HG03064 (cell line): ENCODE data around the gene ATXN1.

Experiments used
- ATAC-seq: cut with Tn5 transposase; IDR thresholded peaks from one replicate; pipeline ENCODE4 v1.9.1; 2021; ENCODE audit warnings: low read depth; ENCODE audit not compliant: unreplicated experiment

ATXN1 gene

GRCh38 chr6:16783952-16784565, 22.8 kb upstream of the ATXN1 start:
- ATAC-seq: no peak

- no peak for ATAC-seq
These were observed 22.2 kb upstream of the ATXN1 start for GRCh38 chr6:16783509-16783908.

- ATAC-seq: no peak
These were observed 21.0 kb upstream of the ATXN1 start for GRCh38 chr6:16782278-16782677.

GRCh38 chr6:16781348-16782169, 20.3 kb upstream of the ATXN1 start:
- ATAC-seq: no peak

- ATAC-seq: no peak
These were observed 17.3 kb upstream of the ATXN1 start for GRCh38 chr6:16778521-16778920.

- ATAC-seq: no peak
These were observed 16.5 kb upstream of the ATXN1 start for GRCh38 chr6:16777794-16778193.

GRCh38 chr6:16776394-16777017, 15.2 kb upstream of the ATXN1 start:
- no peak for ATAC-seq

GRCh38 chr6:16774437-16774836, 13.2 kb upstream of the ATXN1 start:
- ATAC-seq: no peak

- ATAC-seq: no peak
These were observed 12.1 kb upstream of the ATXN1 start for GRCh38 chr6:16773362-16773761.

- ATAC-seq: no peak
These were observed 9.7 kb upstream of the ATXN1 start for GRCh38 chr6:16770701-16771569.

- ATAC-seq: no peak
These were observed 8.7 kb upstream of the ATXN1 start for GRCh38 chr6:16769986-16770376.

- no peak for ATAC-seq
These were observed 8.1 kb upstream of the ATXN1 start for GRCh38 chr6:16769131-16769985.

- no peak for ATAC-seq
These were observed 7.2 kb upstream of the ATXN1 start for GRCh38 chr6:16768477-16768830.

- no peak for ATAC-seq
These were observed 6.7 kb upstream of the ATXN1 start for GRCh38 chr6:16767765-16768476.

GRCh38 chr6:16766836-16767745, 5.8 kb upstream of the ATXN1 start:
- ATAC-seq: no peak

- ATAC-seq: no peak
These were observed 4.8 kb upstream of the ATXN1 start for GRCh38 chr6:16766043-16766536.

GRCh38 chr6:16765235-16765634, 4.0 kb upstream of the ATXN1 start:
- ATAC-seq: no peak
